HG03469 (cell line): ENCODE data around the gene ISCU.
A peak's percentile ranks its signal among the peaks of the same experiment; 100 is the strongest.
"Not testable (repeated sequence)": the region's sequence is repeated elsewhere in the genome, so short reads cannot be mapped to it uniquely, and the experiment has no call there.

Experiments
- ATAC-seq: cut with Tn5 transposase; IDR thresholded peaks from one replicate; pipeline ENCODE4 v1.9.1; 2021; ENCODE audit warnings: mild to moderate bottlenecking, moderate library complexity, moderate number of reproducible peaks; ENCODE audit not compliant: unreplicated experiment

ISCU gene

DNA sequence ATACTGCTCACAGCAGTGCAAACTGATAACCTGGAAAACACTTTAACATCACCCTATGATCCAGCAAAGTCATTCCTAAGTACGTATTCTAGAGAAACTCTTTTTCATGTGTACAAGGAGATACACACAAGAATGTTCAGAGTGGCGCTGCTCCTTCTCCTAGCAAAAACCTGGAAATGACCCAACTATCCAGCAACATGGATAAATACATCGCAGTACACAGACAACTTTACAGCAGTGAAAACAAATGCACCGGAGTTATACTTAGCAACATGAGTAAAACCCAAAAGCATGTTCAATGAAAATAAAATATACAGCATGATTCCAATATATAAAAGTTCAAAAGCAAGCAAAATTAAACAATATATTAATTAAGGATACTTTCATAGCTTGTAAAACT is 20.1 kb upstream of the ISCU start:
- ATAC-seq, result no peak

- ATAC-seq, result no peak
These were observed 18.7 kb upstream of the ISCU start for GRCh38 chr12:108543652-108544051.

GRCh38 chr12:108547686-108548085 is 14.7 kb upstream of the ISCU start:
- no peak for ATAC-seq

DNA sequence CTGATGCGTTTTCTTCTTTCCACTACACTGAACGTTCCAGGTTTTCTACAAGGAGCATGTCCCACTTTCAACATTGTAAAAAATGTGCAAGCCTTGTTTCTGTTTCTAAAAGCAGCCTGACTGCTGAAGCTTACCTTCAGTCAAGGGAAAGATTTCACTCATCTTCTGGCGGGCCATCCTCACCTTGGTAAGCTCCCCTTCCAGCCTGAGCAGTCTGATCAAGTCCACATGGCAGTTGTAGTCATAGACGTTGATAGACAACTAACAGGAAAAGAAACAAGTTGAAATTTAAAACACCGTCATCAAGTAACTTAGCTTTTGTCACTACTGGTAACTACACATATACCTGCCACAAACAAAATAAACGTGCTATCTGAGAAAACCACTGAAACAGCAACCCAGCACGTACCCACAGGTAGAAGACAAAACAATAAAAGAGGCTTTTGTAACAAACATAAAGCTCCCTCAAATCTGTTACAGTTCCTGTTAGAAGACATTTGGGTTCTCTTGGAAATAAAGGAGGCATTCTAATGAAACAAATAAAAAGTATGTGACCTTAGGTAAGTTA is 13.4 kb upstream of the ISCU start:
- ATAC-seq, result no peak

GRCh38 chr12:108551535-108551934 is 10.9 kb upstream of the ISCU start:
- ATAC-seq, result no peak

- ATAC-seq, result no peak
These were observed 8.6 kb upstream of the ISCU start for GRCh38 chr12:108553799-108554198.

- not testable (repeated sequence) for ATAC-seq
These were observed 7.0 kb upstream of the ISCU start for GRCh38 chr12:108555383-108555782.

GRCh38 chr12:108559007-108559655 is 3.3 kb upstream of the ISCU start:
- ATAC-seq, result no peak

DNA sequence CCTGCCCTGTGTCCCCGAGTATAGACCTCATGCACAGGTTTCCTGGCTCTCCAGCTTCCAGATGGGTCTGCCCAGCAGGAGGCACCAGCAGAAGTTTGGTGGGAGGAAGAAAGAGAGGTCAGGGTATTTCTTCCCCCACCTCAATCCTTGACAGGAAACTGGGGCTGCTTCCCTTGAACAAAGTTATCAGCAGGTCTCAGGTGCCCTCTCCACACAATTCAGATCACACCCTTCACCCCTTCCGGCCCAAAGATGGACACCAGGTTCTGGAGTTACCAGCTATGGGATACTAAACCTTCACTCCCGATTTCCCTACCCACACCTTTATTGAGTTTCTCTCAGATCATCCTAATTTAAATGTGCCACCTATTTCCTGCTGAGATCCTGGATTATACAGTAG is 2.6 kb upstream of the ISCU start:
- ATAC-seq, result no peak

GRCh38 chr12:108560321-108560721 is 2.1 kb upstream of the ISCU start:
- no peak for ATAC-seq

- ATAC-seq, result no peak
These were observed 1.4 kb upstream of the ISCU start, which contains the start of gene SART3 for GRCh38 chr12:108560752-108561719. Gene SART3, minus strand, starts transcription at chr12:108561173. Its CDS starts 19 bp downstream, at chr12:108561154.

GRCh38 chr12:108561852-108562347 is 496 bp upstream of the ISCU start:
- ATAC-seq, result no peak

DNA sequence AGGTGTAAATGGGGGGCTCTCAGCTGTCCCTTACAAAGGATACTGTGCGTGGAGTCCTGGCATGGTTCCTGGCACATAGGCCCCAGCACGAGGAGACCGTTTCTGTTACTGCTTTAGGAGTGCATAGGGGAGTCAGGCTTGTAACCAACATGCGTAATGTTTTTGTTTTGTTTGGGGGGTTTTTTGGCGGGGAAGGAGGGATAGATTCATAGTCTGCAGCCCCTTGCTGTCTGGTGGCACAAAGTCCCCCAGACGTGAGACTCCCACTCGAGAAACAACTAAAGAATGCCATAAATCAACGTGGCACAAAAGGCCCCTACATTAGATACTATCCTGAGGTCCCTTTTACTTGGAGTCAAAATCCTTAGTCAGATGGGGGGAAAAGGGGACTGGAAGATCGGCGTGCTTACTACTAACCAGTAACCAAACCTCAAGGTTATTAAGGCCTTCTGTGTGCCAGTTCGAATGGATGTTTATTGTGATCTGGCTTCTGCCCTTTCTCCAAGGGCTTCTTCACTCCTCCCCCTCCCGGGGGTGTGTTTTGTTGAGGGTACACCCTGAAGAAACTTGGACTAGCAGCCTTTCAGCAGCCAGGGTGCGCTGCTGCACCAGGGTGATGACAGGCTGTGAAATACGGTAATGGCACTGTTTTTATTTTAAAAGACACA is 874 bp downstream of the ISCU start:
- ATAC-seq, result peak; percentile 29

- no peak for ATAC-seq
These were observed 1.4 kb downstream of the ISCU start for GRCh38 chr12:108563804-108564151.

- ATAC-seq, result no peak
These were observed 2.3 kb downstream of the ISCU start for GRCh38 chr12:108564724-108565123.

- no peak for ATAC-seq
These were observed 2.8 kb downstream of the ISCU start for GRCh38 chr12:108565146-108565545.

GRCh38 chr12:108565976-108566375 is 3.6 kb downstream of the ISCU start:
- no peak for ATAC-seq

DNA sequence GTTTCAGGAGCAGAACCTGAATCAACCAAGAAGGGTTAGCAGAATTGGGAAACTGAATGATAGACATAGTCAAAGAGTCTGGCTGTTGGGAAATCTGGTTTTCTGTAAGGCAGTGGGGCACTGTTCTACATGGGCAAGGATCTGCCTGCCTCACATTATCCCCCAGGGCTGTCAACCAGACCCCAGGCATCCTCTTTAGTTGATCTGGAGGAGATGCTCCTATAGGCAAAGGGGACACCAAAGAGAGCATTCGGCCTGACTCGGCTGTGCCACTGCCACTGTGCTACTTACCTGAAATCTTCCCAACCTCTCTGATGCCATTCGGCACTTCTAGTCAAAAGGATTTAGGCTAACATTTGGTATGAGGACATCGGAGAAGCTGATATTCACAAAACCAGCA is 4.1 kb downstream of the ISCU start:
- no peak for ATAC-seq

GRCh38 chr12:108567406-108568337 is 5.3 kb downstream of the ISCU start:
- no peak for ATAC-seq
